Skeletal muscle satellite cell (primary cell): ENCODE measurements around the gene HGFAC.

ENCODE experiments used
- H3K27me3 ChIP-seq: 2 replicates; pipeline ENCODE4 v1.7.0; 2013; ENCODE audit warnings: low read length; ENCODE audit not compliant: control insufficient read depth, insufficient read depth
- H3K36me3 ChIP-seq: 2 replicates; pipeline ENCODE4 v1.7.0; 2013; ENCODE audit warnings: mild to moderate bottlenecking, control low read depth, low read length; ENCODE audit not compliant: insufficient read depth
- H3K4me1 ChIP-seq: 2 replicates; pipeline ENCODE4 v1.7.0; 2013; ENCODE audit warnings: low read length; ENCODE audit not compliant: control insufficient read depth, insufficient read depth
- H3K4me2 ChIP-seq: 2 replicates; pipeline ENCODE4 v1.7.0; 2013; ENCODE audit warnings: mild to moderate bottlenecking, low read length
- H3K4me3 ChIP-seq: 2 replicates; pipeline ENCODE4 v1.7.0; 2013; ENCODE audit warnings: low read length
- H3K9ac ChIP-seq: 2 replicates; pipeline ENCODE4 v1.7.0; 2013; ENCODE audit warnings: mild to moderate bottlenecking, low read depth, low read length, moderate library complexity
- H3K9me3 ChIP-seq: replicated peaks from 2 replicates; pipeline ENCODE4 v1.7.0; 2013; ENCODE audit warnings: mild to moderate bottlenecking, control low read depth, low read length

HGFAC gene

GRCh38 chr4:3492741-3493719 is 51.3 kb downstream of the HGFAC start:
- peaks cover 3% of the 10 kb centered on the region for H3K27me3 ChIP-seq
- H3K9ac ChIP-seq, result peak overlapping the region; percentile 72
- no peak overlapping the region for H3K4me3 ChIP-seq
- H3K36me3 ChIP-seq, result peaks cover 5% of the 10 kb centered on the region
- H3K4me2 ChIP-seq, result peak overlapping the region; percentile 42
- peaks cover 38% of the 10 kb centered on the region for H3K4me1 ChIP-seq
- no peaks in the 10 kb centered on the region for H3K9me3 ChIP-seq

- peak overlapping the region; percentile 17 for H3K4me2 ChIP-seq
- peaks cover 38% of the 10 kb centered on the region for H3K4me1 ChIP-seq
- H3K27me3 ChIP-seq, result peaks cover 3% of the 10 kb centered on the region
- H3K9ac ChIP-seq, result peak overlapping the region; percentile 45
- peaks cover 5% of the 10 kb centered on the region for H3K36me3 ChIP-seq
- H3K9me3 ChIP-seq, result no peaks in the 10 kb centered on the region
- H3K4me3 ChIP-seq, result no peak overlapping the region
These were observed 52.1 kb downstream of the HGFAC start for GRCh38 chr4:3493720-3494461.

GRCh38 chr4:3494462-3494871 is 52.7 kb downstream of the HGFAC start:
- no peaks in the 10 kb centered on the region for H3K9me3 ChIP-seq
- peaks cover 5% of the 10 kb centered on the region for H3K36me3 ChIP-seq
- no peak overlapping the region for H3K4me2 ChIP-seq
- H3K4me1 ChIP-seq, result peaks cover 38% of the 10 kb centered on the region
- peak overlapping the region; percentile 45 for H3K9ac ChIP-seq
- no peak overlapping the region for H3K4me3 ChIP-seq
- H3K27me3 ChIP-seq, result peaks cover 3% of the 10 kb centered on the region

- Histone ChIP-seq H3K4me3 (no peak overlapping the region), H3K27me3 (peaks cover 3% of the 10 kb centered on the region), H3K9me3 (no peaks in the 10 kb centered on the region), H3K9ac (no peak overlapping the region), H3K4me1 (peaks cover 38% of the 10 kb centered on the region), H3K4me2 (no peak overlapping the region), H3K36me3 (peaks cover 5% of the 10 kb centered on the region)
These were observed 53.6 kb downstream of the HGFAC start for GRCh38 chr4:3495204-3495975.

GRCh38 chr4:3496021-3496420 is 54.3 kb downstream of the HGFAC start:
- no peaks in the 10 kb centered on the region for H3K9me3 ChIP-seq
- peaks cover 38% of the 10 kb centered on the region for H3K4me1 ChIP-seq
- no peak overlapping the region for H3K9ac ChIP-seq
- no peak overlapping the region for H3K4me2 ChIP-seq
- no peak overlapping the region for H3K4me3 ChIP-seq
- H3K36me3 ChIP-seq, result peaks cover 5% of the 10 kb centered on the region
- H3K27me3 ChIP-seq, result peaks cover 3% of the 10 kb centered on the region

GRCh38 chr4:3497095-3497494 is 55.3 kb downstream of the HGFAC start:
- Histone ChIP-seq H3K4me2 (no peak overlapping the region), H3K9me3 (no peaks in the 10 kb centered on the region), H3K4me3 (no peak overlapping the region), H3K9ac (no peak overlapping the region), H3K4me1 (peaks cover 29% of the 10 kb centered on the region), H3K36me3 (peaks cover 9% of the 10 kb centered on the region), H3K27me3 (peaks cover 1% of the 10 kb centered on the region)

- Histone ChIP-seq H3K4me2 (no peak overlapping the region), H3K27me3 (no peaks in the 10 kb centered on the region)
These were observed 56.0 kb downstream of the HGFAC start for GRCh38 chr4:3497523-3498389.

GRCh38 chr4:3498407-3498806 is 56.6 kb downstream of the HGFAC start:
- H3K36me3 ChIP-seq, result peaks cover 9% of the 10 kb centered on the region
- H3K9ac ChIP-seq, result no peak overlapping the region
- no peak overlapping the region for H3K4me3 ChIP-seq
- H3K27me3 ChIP-seq, result no peaks in the 10 kb centered on the region
- no peak overlapping the region for H3K4me2 ChIP-seq
- H3K4me1 ChIP-seq, result peaks cover 16% of the 10 kb centered on the region
- H3K9me3 ChIP-seq, result no peaks in the 10 kb centered on the region

More at GRCh38 chr4:3497523-3498389, 56.0 kb downstream of the HGFAC start:
- no peaks in the 10 kb centered on the region for H3K9me3 ChIP-seq
- no peak overlapping the region for H3K9ac ChIP-seq
- H3K4me3 ChIP-seq, result no peak overlapping the region
- H3K4me1 ChIP-seq, result peaks cover 23% of the 10 kb centered on the region
- H3K36me3 ChIP-seq, result peaks cover 9% of the 10 kb centered on the region
